ENCODE measurements around the gene ARID5A. TPM values are rescaled to one million over a fixed set of nuclear protein-coding genes. Genes with fewer than 3 reads are reported as not detected.
"Not testable (repeated sequence)": the region's sequence is repeated elsewhere in the genome, so short reads cannot be mapped to it uniquely, and the experiment has no call there.

The ARID5A gene
- total RNA-seq, 2 donors from 2014 or later: 51.5 to 348 TPM

- peak overlapping the region; percentile 90 to 98 for H3K27ac Mint-ChIP-seq
Observed at GRCh38 chr2:96555146-96555610, 18.6 kb downstream of the ARID5A start.

DNA sequence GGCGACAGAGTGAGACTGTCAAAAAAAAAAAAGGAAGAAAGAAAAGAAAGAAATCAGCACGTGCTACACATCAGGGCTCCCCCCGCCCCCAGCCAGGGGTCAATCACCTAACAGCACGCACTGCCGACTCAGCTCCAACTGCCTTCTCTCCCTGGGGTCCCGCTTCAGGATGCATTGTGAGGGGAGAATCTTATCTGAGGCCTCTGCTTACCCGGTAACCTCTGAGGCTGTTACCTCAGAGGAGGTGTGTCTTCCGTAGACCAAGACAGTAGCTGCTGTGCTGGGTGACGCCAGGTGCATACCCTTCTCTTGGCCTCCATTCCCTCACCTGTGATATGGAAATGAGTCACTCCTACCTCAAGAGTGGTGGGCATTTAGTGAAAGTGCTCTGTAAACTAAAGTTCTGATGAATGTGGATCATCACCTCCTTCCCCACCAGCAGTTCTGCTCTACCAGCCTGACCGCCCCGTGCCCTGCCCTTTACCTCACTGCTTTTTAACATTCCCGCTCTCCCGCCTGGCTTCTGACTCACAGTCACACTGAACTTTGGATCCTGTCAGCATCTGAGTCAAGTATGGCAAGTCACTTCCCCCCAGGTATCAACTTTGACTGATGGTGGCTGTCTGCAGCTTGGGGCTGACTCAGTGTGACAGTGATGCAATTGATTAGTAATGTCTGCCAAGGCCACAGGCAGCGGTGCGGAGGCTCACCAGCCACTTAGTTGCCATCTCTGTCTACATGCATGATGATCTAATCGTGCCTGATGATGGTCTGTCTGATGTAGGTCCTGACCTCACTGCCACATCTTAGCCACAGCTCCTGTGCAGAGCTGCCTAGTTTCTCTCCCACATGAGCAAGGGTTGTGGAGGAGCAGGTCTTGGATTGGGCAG, 20.1 kb downstream of the ARID5A start:
- Mint-ChIP-seq H3K36me3 (peaks cover 0 to 5% of the 10 kb centered on the region in 2 donors), H3K9me3 (peaks cover 0 to 5% of the 10 kb centered on the region in 2 donors), H3K27ac (peak overlapping the region; percentile 78 to 95)
- ATAC-seq: peak; percentile 66 to 90
- DNase-seq (ENCODE audit: low spot score in 2 of 2): peak; percentile 61 to 90

More at GRCh38 chr2:96555146-96555610, 18.6 kb downstream of the ARID5A start:
- DNase-seq (ENCODE audit: low spot score in 2 of 2) (no peak), ATAC-seq (no peak)
- Mint-ChIP-seq H3K9me3 (peaks cover 0 to 5% of the 10 kb centered on the region in 2 donors), H3K36me3 (peaks cover 0 to 5% of the 10 kb centered on the region in 2 donors)

DNA sequence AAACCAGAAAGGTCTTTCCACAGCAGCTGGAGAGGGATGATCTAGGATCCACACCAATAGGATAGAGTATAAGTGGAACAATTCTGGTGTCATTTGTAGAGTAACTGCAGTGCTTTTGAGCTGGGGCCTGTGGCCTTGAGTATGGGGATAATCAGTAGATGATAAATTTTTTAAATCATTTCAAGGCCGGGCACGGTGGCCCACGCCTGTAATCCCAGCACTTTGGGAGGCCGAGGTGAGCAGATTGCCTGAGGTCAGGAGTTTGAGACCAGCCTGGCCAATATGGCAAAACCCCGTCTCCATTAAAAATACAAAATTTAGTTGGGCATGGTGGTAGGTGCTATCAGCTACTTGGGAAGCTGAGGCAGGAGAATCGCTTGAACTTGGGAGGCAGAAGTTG, 20.9 kb downstream of the ARID5A start:
- H3K9me3 Mint-ChIP-seq, ATAC-seq: not testable (repeated sequence)

DNA sequence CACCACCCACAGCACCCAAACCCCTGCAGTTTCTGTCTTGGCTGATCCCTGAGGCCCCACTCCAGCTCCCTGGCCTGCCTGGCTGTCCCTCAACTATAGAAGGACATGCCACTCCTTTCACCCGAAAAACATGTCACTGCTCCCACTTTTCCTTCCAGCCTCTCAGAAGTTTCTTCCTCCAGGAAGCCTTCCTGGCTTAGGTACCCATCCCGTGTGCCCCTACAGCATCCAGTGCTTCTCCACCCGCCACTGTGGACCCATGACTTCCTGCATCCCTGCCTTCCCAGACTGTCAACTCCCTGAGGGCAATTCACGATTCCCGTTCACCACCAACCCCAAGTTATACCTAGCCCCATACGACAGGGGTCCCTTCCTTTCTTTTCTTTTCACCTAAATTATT, 21.5 kb downstream of the ARID5A start:
- peaks cover 0 to 5% of the 10 kb centered on the region in 2 donors for H3K9me3 Mint-ChIP-seq
- no peak for ATAC-seq
- H3K27ac Mint-ChIP-seq: peak overlapping the region; percentile 78 to 95

More for the DNA sequence above, 20.9 kb downstream of the ARID5A start:
- not testable (repeated sequence) for H3K36me3 Mint-ChIP-seq; DNase-seq (ENCODE audit: low spot score in 2 of 2)
- H3K27ac Mint-ChIP-seq: peak overlapping the region; percentile 78 to 95

GRCh38 chr2:96558485-96558884, 21.9 kb downstream of the ARID5A start:
- peaks cover 0 to 5% of the 10 kb centered on the region in 2 donors for H3K36me3 Mint-ChIP-seq
- DNase-seq (ENCODE audit: low spot score in 2 of 2): no peak
- H3K27ac Mint-ChIP-seq: peak overlapping the region; percentile 78 to 95
- no peak for ATAC-seq
- H3K9me3 Mint-ChIP-seq: peaks cover 0 to 5% of the 10 kb centered on the region in 2 donors

More for the DNA sequence above, 21.5 kb downstream of the ARID5A start:
- DNase-seq (ENCODE audit: low spot score in 2 of 2): no peak
- H3K36me3 Mint-ChIP-seq: peaks cover 0 to 5% of the 10 kb centered on the region in 2 donors

DNA sequence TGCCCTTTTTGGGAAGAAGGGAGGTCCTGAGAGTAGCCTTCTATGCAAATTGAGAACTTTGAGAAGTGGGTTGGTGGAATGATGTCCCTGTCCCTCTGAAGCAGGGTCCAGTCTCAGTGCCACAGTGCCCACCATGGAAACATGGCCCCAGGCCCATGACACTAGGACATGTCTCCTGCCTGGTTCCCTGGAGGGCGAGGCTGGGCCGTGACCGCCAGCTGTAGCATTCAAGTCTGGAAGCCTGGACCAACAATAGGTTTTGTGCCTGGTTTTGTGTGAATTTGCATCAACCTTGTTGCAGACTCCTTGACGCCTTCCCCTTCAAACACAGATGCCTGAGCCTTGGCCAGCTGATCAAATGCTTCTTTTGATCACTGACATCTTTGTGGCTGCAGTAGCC, 27.5 kb downstream of the ARID5A start:
- H3K36me3 Mint-ChIP-seq: no peaks in the 10 kb centered on the region
- ATAC-seq (no peak), DNase-seq (ENCODE audit: low spot score in 2 of 2) (no peak)
- H3K27ac Mint-ChIP-seq: no peak overlapping the region
- no peaks in the 10 kb centered on the region for H3K9me3 Mint-ChIP-seq

DNA sequence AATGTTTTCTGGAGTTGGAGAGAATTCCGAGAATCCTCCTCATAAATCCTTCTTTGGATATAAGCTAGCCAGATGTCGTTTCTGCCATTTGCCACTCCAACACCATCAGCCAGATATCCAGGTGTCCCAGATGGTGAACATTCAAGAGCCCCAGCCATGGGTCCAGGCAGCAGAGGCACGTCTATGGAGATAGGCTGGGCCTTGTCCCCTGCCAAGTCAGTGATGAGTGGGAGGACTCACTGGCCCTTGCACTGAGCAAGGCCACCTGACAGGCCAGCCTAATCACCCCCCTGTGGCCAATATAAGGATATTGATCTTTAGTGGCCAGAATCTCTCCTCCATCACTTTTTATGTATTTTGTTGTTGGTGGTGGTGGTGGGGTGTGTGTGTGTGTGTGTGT, 28.0 kb downstream of the ARID5A start:
- Mint-ChIP-seq H3K27ac (no peak overlapping the region), H3K9me3 (no peaks in the 10 kb centered on the region), H3K36me3 (no peaks in the 10 kb centered on the region)
- DNase-seq (ENCODE audit: low spot score in 2 of 2): no peak
- ATAC-seq: peak in 1 of 2 donors; percentile 18

DNA sequence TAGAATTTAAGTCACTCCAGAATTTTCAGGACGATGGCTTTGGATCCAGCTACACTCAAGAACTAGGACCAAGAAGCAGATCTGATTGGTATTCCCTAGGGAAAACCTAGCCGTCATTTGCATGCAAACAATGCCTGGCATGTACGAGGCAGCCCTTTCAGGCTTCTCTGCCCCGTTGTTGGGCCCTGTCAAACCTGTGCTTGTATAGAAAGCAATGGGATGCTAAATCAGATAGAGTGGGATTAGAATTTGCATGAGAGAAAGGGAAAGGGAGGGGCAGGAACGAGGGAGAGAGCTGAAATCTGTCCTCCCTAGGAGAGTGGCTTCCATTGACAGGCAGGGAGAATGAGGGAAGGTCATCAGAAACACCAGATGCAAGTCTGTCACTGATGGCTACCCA, 28.6 kb downstream of the ARID5A start:
- no peak for ATAC-seq
- Mint-ChIP-seq H3K36me3 (no peaks in the 10 kb centered on the region), H3K27ac (no peak overlapping the region), H3K9me3 (no peaks in the 10 kb centered on the region)
- DNase-seq (ENCODE audit: low spot score in 2 of 2): no peak

GRCh38 chr2:96568094-96568493, 31.5 kb downstream of the ARID5A start:
- no peak for ATAC-seq
- Mint-ChIP-seq H3K9me3 (no peaks in the 10 kb centered on the region), H3K36me3 (no peaks in the 10 kb centered on the region), H3K27ac (no peak overlapping the region)
- no peak for DNase-seq (ENCODE audit: low spot score in 2 of 2)

DNA sequence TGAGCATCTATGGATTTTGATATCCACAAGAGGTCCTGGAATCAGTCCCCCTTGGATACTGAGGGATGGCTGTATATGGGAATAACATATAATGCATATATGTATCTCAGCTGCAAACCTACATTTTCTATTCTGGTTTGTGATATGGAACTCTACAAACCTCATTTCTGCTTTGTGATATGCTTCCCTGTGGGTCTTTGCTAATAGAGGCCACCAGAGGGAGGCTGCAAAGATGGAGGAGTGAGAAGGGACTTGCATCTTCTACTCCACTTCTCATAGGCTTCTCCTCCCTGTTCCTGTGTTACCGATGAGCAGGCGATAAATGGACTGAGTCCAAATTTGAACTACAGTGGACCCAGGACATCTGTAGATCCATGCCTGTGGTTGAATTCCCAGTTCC, 37.8 kb downstream of the ARID5A start:
- Mint-ChIP-seq H3K27ac (no peak overlapping the region), H3K9me3 (no peaks in the 10 kb centered on the region), H3K36me3 (no peaks in the 10 kb centered on the region)
- no peak for ATAC-seq
- no peak for DNase-seq (ENCODE audit: low spot score in 2 of 2)

GRCh38 chr2:96575785-96576456, 39.4 kb downstream of the ARID5A start:
- Mint-ChIP-seq H3K27ac (no peak overlapping the region), H3K9me3 (no peaks in the 10 kb centered on the region), H3K36me3 (no peaks in the 10 kb centered on the region)
- DNase-seq (ENCODE audit: low spot score in 2 of 2) (no peak), ATAC-seq (no peak)

- no peak for DNase-seq (ENCODE audit: low spot score in 2 of 2)
Observed at GRCh38 chr2:96577501-96577900, 40.9 kb downstream of the ARID5A start.

DNA sequence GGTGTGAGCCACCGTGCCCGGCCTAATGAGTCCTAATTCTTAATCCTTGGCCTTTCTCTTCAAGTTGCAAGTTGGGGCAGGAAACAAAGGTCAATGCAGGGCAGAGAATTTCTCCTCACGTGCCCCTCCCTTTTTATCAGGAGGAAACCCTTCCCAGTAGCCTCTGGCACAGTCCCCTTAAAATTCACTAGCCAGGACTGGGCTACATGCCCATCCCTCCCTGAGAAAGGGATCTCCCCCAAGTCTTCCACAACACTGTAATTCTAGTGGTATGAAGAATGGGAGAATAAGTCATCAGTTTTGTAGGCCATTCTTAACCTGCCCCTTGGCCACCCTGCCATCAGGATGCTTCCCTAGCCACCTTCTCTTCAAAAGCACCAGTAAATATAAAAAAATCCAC, 42.2 kb downstream of the ARID5A start:
- Mint-ChIP-seq H3K27ac (no peak overlapping the region), H3K36me3 (no peaks in the 10 kb centered on the region), H3K9me3 (no peaks in the 10 kb centered on the region)
- ATAC-seq: no peak
- no peak for DNase-seq (ENCODE audit: low spot score in 2 of 2)

More at GRCh38 chr2:96577501-96577900, 40.9 kb downstream of the ARID5A start:
- H3K9me3 Mint-ChIP-seq: no peaks in the 10 kb centered on the region
- no peaks in the 10 kb centered on the region for H3K36me3 Mint-ChIP-seq
- ATAC-seq: no peak
- H3K27ac Mint-ChIP-seq: no peak overlapping the region

DNA sequence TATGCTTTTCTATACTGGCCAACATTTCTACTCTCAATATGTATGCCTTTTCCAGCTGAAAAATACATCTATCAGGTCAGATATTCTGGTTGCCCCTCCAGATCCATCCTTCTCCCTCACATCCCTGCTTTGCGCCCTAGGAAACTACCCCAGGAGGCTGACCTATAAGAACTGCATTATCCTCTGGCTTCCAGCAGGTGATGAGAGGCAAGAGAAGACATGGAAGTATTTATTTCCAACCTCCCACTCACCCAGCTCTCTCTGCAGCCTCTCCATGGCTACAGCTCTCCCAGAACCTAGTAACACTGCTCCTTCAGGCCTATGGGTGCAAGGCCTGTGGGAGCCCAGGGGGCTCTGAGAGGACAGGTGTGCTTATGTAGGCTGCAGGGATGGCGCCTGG, 42.9 kb downstream of the ARID5A start:
- no peak overlapping the region for H3K27ac Mint-ChIP-seq
- peaks cover 0 to 4% of the 10 kb centered on the region in 2 donors for H3K36me3 Mint-ChIP-seq

DNA sequence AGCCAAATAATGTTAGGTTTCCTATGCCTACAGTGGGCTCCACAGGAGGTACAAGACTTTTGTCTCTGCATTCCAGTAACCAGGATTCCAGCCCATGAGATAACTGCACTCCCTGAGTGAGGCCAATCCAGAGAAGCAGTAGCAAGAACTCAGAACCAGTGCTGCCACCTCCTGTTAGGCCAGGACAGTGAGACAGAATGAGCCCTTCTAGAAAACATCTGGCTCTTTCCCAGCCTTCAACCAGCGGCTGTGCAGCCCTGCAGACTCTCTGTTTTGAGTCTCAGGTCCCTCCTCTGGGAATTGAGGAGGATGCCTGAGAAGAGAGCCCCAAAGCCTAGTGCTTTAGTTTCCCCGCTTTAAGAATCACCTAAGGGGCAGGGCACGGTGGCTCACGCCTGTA, 44.2 kb downstream of the ARID5A start:
- Mint-ChIP-seq H3K9me3 (no peaks in the 10 kb centered on the region), H3K36me3 (peaks cover 0 to 11% of the 10 kb centered on the region in 2 donors), H3K27ac (no peak overlapping the region)
- ATAC-seq: peak in 1 of 2 donors; percentile 26
- DNase-seq (ENCODE audit: low spot score in 2 of 2): no peak

More for the DNA sequence above, 42.9 kb downstream of the ARID5A start:
- H3K9me3 Mint-ChIP-seq: no peaks in the 10 kb centered on the region
- ATAC-seq (no peak), DNase-seq (ENCODE audit: low spot score in 2 of 2) (no peak)

GRCh38 chr2:96584017-96584416, 47.5 kb downstream of the ARID5A start:
- peaks cover 0 to 11% of the 10 kb centered on the region in 2 donors for H3K36me3 Mint-ChIP-seq
- H3K9me3 Mint-ChIP-seq: no peaks in the 10 kb centered on the region
- no peak overlapping the region for H3K27ac Mint-ChIP-seq
- DNase-seq (ENCODE audit: low spot score in 2 of 2): no peak
- ATAC-seq: no peak

GRCh38 chr2:96587843-96588242, 51.3 kb downstream of the ARID5A start:
- ATAC-seq (no peak), DNase-seq (ENCODE audit: low spot score in 2 of 2) (no peak)
- no peak overlapping the region for H3K27ac Mint-ChIP-seq
- H3K36me3 Mint-ChIP-seq: peaks cover under 1 to 22% of the 10 kb centered on the region in 2 donors
- no peaks in the 10 kb centered on the region for H3K9me3 Mint-ChIP-seq
